ENCODE data around the gene CCDC83.
A peak's percentile ranks its signal among the peaks of the same experiment; 100 is the strongest.
"Not testable (repeated sequence)": the region's sequence is repeated elsewhere in the genome, so short reads cannot be mapped to it uniquely, and the experiment has no call there.

The CCDC83 gene

GRCh38 chr11:85843929-85844328 is 11.3 kb upstream of the CCDC83 start:
- H3K36me3 ChIP-seq (ENCODE audit: insufficient read depth, low read length): no peaks in the 10 kb centered on the region
- no peak overlapping the region for H3K4me3 ChIP-seq (ENCODE audit: low read depth in 1 of 2, low read length in 2 of 2)
- H3K27me3 ChIP-seq (ENCODE audit: control insufficient read depth in 1 of 2, insufficient read depth in 2 of 2, low read length in 2 of 2): no peaks in the 10 kb centered on the region
- no peak overlapping the region for H3K9ac ChIP-seq (ENCODE audit: low read length)
- no peak overlapping the region for H3K27ac ChIP-seq (ENCODE audit: low read depth, low read length)
- H3K4me1 ChIP-seq (ENCODE audit: insufficient read depth, low read length): no peaks in the 10 kb centered on the region
- no peaks in the 10 kb centered on the region for H3K9me3 ChIP-seq (ENCODE audit: low read length)

GRCh38 chr11:85844439-85845123 is 10.6 kb upstream of the CCDC83 start:
- no peaks in the 10 kb centered on the region for H3K9me3 ChIP-seq (ENCODE audit: low read length)
- H3K4me1 ChIP-seq (ENCODE audit: insufficient read depth, low read length): no peaks in the 10 kb centered on the region
- H3K4me3 ChIP-seq (ENCODE audit: low read depth in 1 of 2, low read length in 2 of 2): no peak overlapping the region
- no peak overlapping the region for H3K9ac ChIP-seq (ENCODE audit: low read length)
- no peaks in the 10 kb centered on the region for H3K27me3 ChIP-seq (ENCODE audit: control insufficient read depth in 1 of 2, insufficient read depth in 2 of 2, low read length in 2 of 2)
- H3K27ac ChIP-seq (ENCODE audit: low read depth, low read length): no peak overlapping the region
- H3K36me3 ChIP-seq (ENCODE audit: insufficient read depth, low read length): no peaks in the 10 kb centered on the region

- H3K27ac ChIP-seq (ENCODE audit: low read depth, low read length): no peak overlapping the region
- H3K4me1 ChIP-seq (ENCODE audit: insufficient read depth, low read length): no peaks in the 10 kb centered on the region
- no peaks in the 10 kb centered on the region for H3K27me3 ChIP-seq (ENCODE audit: control insufficient read depth in 1 of 2, insufficient read depth in 2 of 2, low read length in 2 of 2)
- H3K9me3 ChIP-seq (ENCODE audit: low read length): no peaks in the 10 kb centered on the region
- H3K4me3 ChIP-seq (ENCODE audit: low read depth in 1 of 2, low read length in 2 of 2): no peak overlapping the region
- no peak overlapping the region for H3K9ac ChIP-seq (ENCODE audit: low read length)
- no peaks in the 10 kb centered on the region for H3K36me3 ChIP-seq (ENCODE audit: insufficient read depth, low read length)
Observed at GRCh38 chr11:85845124-85845631, 10.0 kb upstream of the CCDC83 start.

GRCh38 chr11:85847436-85847835 is 7.7 kb upstream of the CCDC83 start:
- Histone ChIP-seq H3K9ac (ENCODE audit: low read length) (no peak overlapping the region), H3K4me3 (ENCODE audit: low read depth in 1 of 2, low read length in 2 of 2) (no peak overlapping the region), H3K27me3 (ENCODE audit: control insufficient read depth in 1 of 2, insufficient read depth in 2 of 2, low read length in 2 of 2) (no peaks in the 10 kb centered on the region), H3K9me3 (ENCODE audit: low read length) (no peaks in the 10 kb centered on the region), H3K27ac (ENCODE audit: low read depth, low read length) (no peak overlapping the region), H3K36me3 (ENCODE audit: insufficient read depth, low read length) (no peaks in the 10 kb centered on the region), H3K4me1 (ENCODE audit: insufficient read depth, low read length) (no peaks in the 10 kb centered on the region)

GRCh38 chr11:85848006-85848405 is 7.2 kb upstream of the CCDC83 start:
- no peak overlapping the region for H3K9ac ChIP-seq (ENCODE audit: low read length)
- no peaks in the 10 kb centered on the region for H3K27me3 ChIP-seq (ENCODE audit: control insufficient read depth in 1 of 2, insufficient read depth in 2 of 2, low read length in 2 of 2)
- H3K36me3 ChIP-seq (ENCODE audit: insufficient read depth, low read length): no peaks in the 10 kb centered on the region
- no peak overlapping the region for H3K27ac ChIP-seq (ENCODE audit: low read depth, low read length)
- H3K4me3 ChIP-seq (ENCODE audit: low read depth in 1 of 2, low read length in 2 of 2): no peak overlapping the region
- H3K4me1 ChIP-seq (ENCODE audit: insufficient read depth, low read length): no peaks in the 10 kb centered on the region
- H3K9me3 ChIP-seq (ENCODE audit: low read length): no peaks in the 10 kb centered on the region

- no peaks in the 10 kb centered on the region for H3K36me3 ChIP-seq (ENCODE audit: insufficient read depth, low read length)
- H3K4me3 ChIP-seq (ENCODE audit: low read depth in 1 of 2, low read length in 2 of 2): no peak overlapping the region
- no peak overlapping the region for H3K9ac ChIP-seq (ENCODE audit: low read length)
- H3K27me3 ChIP-seq (ENCODE audit: control insufficient read depth in 1 of 2, insufficient read depth in 2 of 2, low read length in 2 of 2): no peaks in the 10 kb centered on the region
- no peaks in the 10 kb centered on the region for H3K9me3 ChIP-seq (ENCODE audit: low read length)
- no peaks in the 10 kb centered on the region for H3K4me1 ChIP-seq (ENCODE audit: insufficient read depth, low read length)
- H3K27ac ChIP-seq (ENCODE audit: low read depth, low read length): no peak overlapping the region
Observed at GRCh38 chr11:85848556-85848955, 6.6 kb upstream of the CCDC83 start.

GRCh38 chr11:85852754-85853153 is 2.4 kb upstream of the CCDC83 start:
- H3K4me3 ChIP-seq (ENCODE audit: low read depth in 1 of 2, low read length in 2 of 2); H3K27me3 ChIP-seq (ENCODE audit: control insufficient read depth in 1 of 2, insufficient read depth in 2 of 2, low read length in 2 of 2); H3K27ac ChIP-seq (ENCODE audit: low read depth, low read length); H3K36me3 ChIP-seq (ENCODE audit: insufficient read depth, low read length); H3K9me3 ChIP-seq (ENCODE audit: low read length); H3K4me1 ChIP-seq (ENCODE audit: insufficient read depth, low read length); H3K9ac ChIP-seq (ENCODE audit: low read length): not testable (repeated sequence)

- not testable (repeated sequence) for H3K4me3 ChIP-seq (ENCODE audit: low read depth in 1 of 2, low read length in 2 of 2); H3K9ac ChIP-seq (ENCODE audit: low read length); H3K27ac ChIP-seq (ENCODE audit: low read depth, low read length); H3K36me3 ChIP-seq (ENCODE audit: insufficient read depth, low read length); H3K27me3 ChIP-seq (ENCODE audit: control insufficient read depth in 1 of 2, insufficient read depth in 2 of 2, low read length in 2 of 2); H3K9me3 ChIP-seq (ENCODE audit: low read length); H3K4me1 ChIP-seq (ENCODE audit: insufficient read depth, low read length)
Observed at GRCh38 chr11:85853541-85853940, 1.6 kb upstream of the CCDC83 start.

- no peaks in the 10 kb centered on the region for H3K27me3 ChIP-seq (ENCODE audit: control insufficient read depth in 1 of 2, insufficient read depth in 2 of 2, low read length in 2 of 2)
- peak overlapping the region; percentile 82 for H3K27ac ChIP-seq (ENCODE audit: low read depth, low read length)
- no peaks in the 10 kb centered on the region for H3K9me3 ChIP-seq (ENCODE audit: low read length)
- H3K9ac ChIP-seq (ENCODE audit: low read length): peak overlapping the region; percentile 91
- peaks cover 6% of the 10 kb centered on the region for H3K4me1 ChIP-seq (ENCODE audit: insufficient read depth, low read length)
- H3K4me3 ChIP-seq (ENCODE audit: low read depth in 1 of 2, low read length in 2 of 2): peak overlapping the region; percentile 80 to 92
- H3K36me3 ChIP-seq (ENCODE audit: insufficient read depth, low read length): no peaks in the 10 kb centered on the region
Observed at GRCh38 chr11:85854212-85854556, 999 bp upstream of the CCDC83 start.

- peak overlapping the region; percentile 82 for H3K27ac ChIP-seq (ENCODE audit: low read depth, low read length)
- H3K36me3 ChIP-seq (ENCODE audit: insufficient read depth, low read length): no peaks in the 10 kb centered on the region
- peaks cover 6% of the 10 kb centered on the region for H3K4me1 ChIP-seq (ENCODE audit: insufficient read depth, low read length)
Observed at GRCh38 chr11:85854557-85855340, 434 bp upstream of the CCDC83 start.

GRCh38 chr11:85857098-85857497 is 1.9 kb downstream of the CCDC83 start:
- H3K36me3 ChIP-seq (ENCODE audit: insufficient read depth, low read length): no peaks in the 10 kb centered on the region
- H3K4me3 ChIP-seq (ENCODE audit: low read depth in 1 of 2, low read length in 2 of 2): no peak overlapping the region
- H3K4me1 ChIP-seq (ENCODE audit: insufficient read depth, low read length): peaks cover 6% of the 10 kb centered on the region
- H3K9ac ChIP-seq (ENCODE audit: low read length): no peak overlapping the region
- H3K9me3 ChIP-seq (ENCODE audit: low read length): no peaks in the 10 kb centered on the region
- H3K27me3 ChIP-seq (ENCODE audit: control insufficient read depth in 1 of 2, insufficient read depth in 2 of 2, low read length in 2 of 2): no peaks in the 10 kb centered on the region
- no peak overlapping the region for H3K27ac ChIP-seq (ENCODE audit: low read depth, low read length)

More at GRCh38 chr11:85854557-85855340, 434 bp upstream of the CCDC83 start:
- peak overlapping the region; percentile 80 to 92 for H3K4me3 ChIP-seq (ENCODE audit: low read depth in 1 of 2, low read length in 2 of 2)
- H3K27me3 ChIP-seq (ENCODE audit: control insufficient read depth in 1 of 2, insufficient read depth in 2 of 2, low read length in 2 of 2): no peaks in the 10 kb centered on the region
- peak overlapping the region; percentile 91 for H3K9ac ChIP-seq (ENCODE audit: low read length)
- H3K9me3 ChIP-seq (ENCODE audit: low read length): no peaks in the 10 kb centered on the region

GRCh38 chr11:85859541-85859940 is 4.4 kb downstream of the CCDC83 start:
- not testable (repeated sequence) for H3K27ac ChIP-seq (ENCODE audit: low read depth, low read length); H3K9ac ChIP-seq (ENCODE audit: low read length); H3K27me3 ChIP-seq (ENCODE audit: control insufficient read depth in 1 of 2, insufficient read depth in 2 of 2, low read length in 2 of 2); H3K4me3 ChIP-seq (ENCODE audit: low read depth in 1 of 2, low read length in 2 of 2); H3K36me3 ChIP-seq (ENCODE audit: insufficient read depth, low read length); H3K4me1 ChIP-seq (ENCODE audit: insufficient read depth, low read length); H3K9me3 ChIP-seq (ENCODE audit: low read length)

All from muscle layer of colon (tissue), 2 donors.